GM23338 (cell line): Measurements from ENCODE around the gene COQ10A. TPM values are rescaled to one million over a fixed set of nuclear protein-coding genes. Genes with fewer than 3 reads are reported as not detected.

Experiments used
- ATAC-seq: fragments of 200-7000 bp; cut with Tn5 transposase; 3 replicates; pipeline ENCODE4 v1.9.1; 2020
- DNase-seq: peaks from one replicate; pipeline ENCODE4 v3.0.0-alpha.2; 2015; ENCODE audit warnings: low spot score
- H2AFZ ChIP-seq: fragments of 200-600 bp; sonication (generic); 2 replicates; pipeline ENCODE4 v1.8.0; 2016; ENCODE audit warnings: antibody characterized with exemption, mild to moderate bottlenecking, moderate library complexity
- H3F3A ChIP-seq: fragments of 200-600 bp; sonication (generic); replicated peaks from 2 replicates; pipeline ENCODE4 v1.8.0; 2017; ENCODE audit warnings: antibody characterized with exemption, mixed run types, low read depth
- H3K27ac ChIP-seq: fragments of 200-600 bp; sonication (generic); 2 replicates; pipeline ENCODE4 v1.6.1; 2016; ENCODE audit warnings: low read depth
- H3K27me3 ChIP-seq: fragments of 200-600 bp; sonication (generic); 2 replicates; pipeline ENCODE4 v1.8.0; 2016; ENCODE audit warnings: mild to moderate bottlenecking, mixed run types, moderate library complexity; ENCODE audit not compliant: insufficient read depth
- H3K36me3 ChIP-seq: fragments of 200-600 bp; sonication (generic); 2 replicates; pipeline ENCODE4 v1.8.0; 2016; ENCODE audit warnings: mild to moderate bottlenecking; ENCODE audit not compliant: insufficient read depth
- H3K4me1 ChIP-seq: fragments of 200-600 bp; sonication (generic); 2 replicates; pipeline ENCODE4 v1.8.0; 2016; ENCODE audit warnings: mild to moderate bottlenecking, moderate library complexity; ENCODE audit not compliant: insufficient read depth
- H3K4me2 ChIP-seq: fragments of 200-600 bp; sonication (generic); 2 replicates; pipeline ENCODE4 v1.7.1; 2017; ENCODE audit warnings: mixed run types
- H3K4me3 ChIP-seq: fragments of 200-600 bp; sonication (generic); 2 replicates; pipeline ENCODE4 v1.6.1; 2016; ENCODE audit warnings: mixed run types
- H3K79me2 ChIP-seq: fragments of 200-600 bp; sonication (generic); replicated peaks from 2 replicates; pipeline ENCODE4 v1.8.0; 2017; ENCODE audit warnings: mild to moderate bottlenecking; ENCODE audit not compliant: insufficient read depth
- H3K9me2 ChIP-seq: fragments of 200-600 bp; sonication (generic); 2 replicates; pipeline ENCODE4 v1.8.0; 2017; ENCODE audit not compliant: insufficient read depth
- H4K20me1 ChIP-seq: fragments of 200-600 bp; sonication (generic); replicated peaks from 2 replicates; pipeline ENCODE4 v1.8.0; 2017; ENCODE audit warnings: mild to moderate bottlenecking; ENCODE audit not compliant: insufficient read depth
- H3K27ac Mint-ChIP-seq: 2 replicates; pipeline ENCODE4 v1.8.0; 2020; ENCODE audit warnings: inconsistent platforms, mild to moderate bottlenecking, moderate library complexity, mixed read lengths
- H3K27me3 Mint-ChIP-seq: 3 replicates; pipeline ENCODE4 v1.8.0; 2022; ENCODE audit warnings: low read depth, mild to moderate bottlenecking, moderate library complexity, mixed read lengths, inconsistent platforms; ENCODE audit not compliant: insufficient read depth, poor library complexity
- H3K36me3 Mint-ChIP-seq: 3 replicates; pipeline ENCODE4 v1.8.0; 2021; ENCODE audit warnings: low read depth, mild to moderate bottlenecking, inconsistent platforms, moderate library complexity, mixed read lengths
- H3K4me1 Mint-ChIP-seq: 3 replicates; pipeline ENCODE4 v1.8.0; 2020; ENCODE audit warnings: mild to moderate bottlenecking, inconsistent platforms, mixed read lengths
- H3K4me3 Mint-ChIP-seq: 3 replicates; pipeline ENCODE4 v1.8.0; 2021; ENCODE audit warnings: moderate library complexity, mild to moderate bottlenecking, inconsistent platforms, mixed read lengths
- H3K9me3 Mint-ChIP-seq: 3 replicates; pipeline ENCODE4 v1.8.0; 2020; ENCODE audit warnings: moderate library complexity, mild to moderate bottlenecking, inconsistent platforms, mixed read lengths
- ETS1 ChIP-seq: IDR thresholded peaks from 2 replicates; pipeline ENCODE4 v1.6.1; 2016; ENCODE audit warnings: antibody characterized with exemption
- EZH2 ChIP-seq: fragments of 200-600 bp; sonication (generic); IDR thresholded peaks from one replicate; pipeline ENCODE4 v1.8.0; 2017; ENCODE audit warnings: antibody characterized with exemption, mild to moderate bottlenecking, low read depth; ENCODE audit not compliant: unreplicated experiment
- JUNB ChIP-seq: IDR thresholded peaks from one replicate; pipeline ENCODE4 v1.6.1; 2016; ENCODE audit warnings: antibody characterized with exemption; ENCODE audit not compliant: unreplicated experiment
- POLR2AphosphoS5 ChIP-seq: IDR thresholded peaks from 2 replicates; pipeline ENCODE4 v1.6.1; 2016; ENCODE audit warnings: antibody characterized with exemption, low read depth
- REST ChIP-seq: IDR thresholded peaks from one replicate; pipeline ENCODE4 v1.6.1; 2018; ENCODE audit warnings: antibody characterized with exemption; ENCODE audit not compliant: unreplicated experiment
- STAT1 ChIP-seq: IDR thresholded peaks from one replicate; pipeline ENCODE4 v1.6.1; 2016; ENCODE audit warnings: antibody characterized with exemption; ENCODE audit not compliant: unreplicated experiment
- ZNF114 ChIP-seq: fragments of 250-450 bp; sonication (Bioruptor Pico); IDR thresholded peaks from 2 replicates; pipeline ENCODE4 v1.5.0; 2020; ENCODE audit warnings: mild to moderate bottlenecking, moderate library complexity
- ZNF331 ChIP-seq: fragments of 250-450 bp; sonication (Bioruptor Pico); IDR thresholded peaks from 2 replicates; pipeline ENCODE4 v1.5.0; 2020; ENCODE audit warnings: low read depth, mild to moderate bottlenecking, moderate library complexity
- ZNF462 ChIP-seq: fragments of 250-450 bp; sonication (Bioruptor Pico); IDR thresholded peaks from 2 replicates; pipeline ENCODE4 v1.5.0; 2020; ENCODE audit warnings: mild to moderate bottlenecking, moderate library complexity
- polyA plus RNA-seq: library from polyadenylated mRNA; unstranded; fragments of >200 nt; fragmentation: Nextera tagmentation; extraction: Ambion mirVana; gene quantifications from 2 replicates; pipeline ENCODE4 v1.2.1, GENCODE V29; 2016
- total RNA-seq: library from RNA; depleted of rRNA; stranded (reverse); fragments of >200 nt; shearing (Covaris generic); gene quantifications from 2 replicates; pipeline ENCODE4 v1.2.3, GENCODE V29; 2014
- TF ChIP-seq, protein P1 (sequence below), 2 experiments: fragments of 200-600 bp in 1 of 2; sonication (generic) in 1 of 2; conservative IDR thresholded peaks; 2 replicates each; pipeline versions ENCODE4 v1.5.1 to v1.6.1; 2016 to 2017; ENCODE audit warnings: antibody characterized with exemption in 2 of 2, low read depth in 2 of 2, mild to moderate bottlenecking in 2 of 2, moderate library complexity in 1 of 2

The COQ10A gene
- total and polyA plus RNA-seq, 2 experiments from 2014 or later, result 12.8 to 15.2 TPM

- TF ChIP-seq REST (no peak), ZNF114 (CRISPR knock-in tag) (no peak), ETS1 (no peak), ZNF331 (CRISPR knock-in tag) (no peak), STAT1 (no peak), EZH2 (no peak)
- TF ChIP-seq, protein P1, sequence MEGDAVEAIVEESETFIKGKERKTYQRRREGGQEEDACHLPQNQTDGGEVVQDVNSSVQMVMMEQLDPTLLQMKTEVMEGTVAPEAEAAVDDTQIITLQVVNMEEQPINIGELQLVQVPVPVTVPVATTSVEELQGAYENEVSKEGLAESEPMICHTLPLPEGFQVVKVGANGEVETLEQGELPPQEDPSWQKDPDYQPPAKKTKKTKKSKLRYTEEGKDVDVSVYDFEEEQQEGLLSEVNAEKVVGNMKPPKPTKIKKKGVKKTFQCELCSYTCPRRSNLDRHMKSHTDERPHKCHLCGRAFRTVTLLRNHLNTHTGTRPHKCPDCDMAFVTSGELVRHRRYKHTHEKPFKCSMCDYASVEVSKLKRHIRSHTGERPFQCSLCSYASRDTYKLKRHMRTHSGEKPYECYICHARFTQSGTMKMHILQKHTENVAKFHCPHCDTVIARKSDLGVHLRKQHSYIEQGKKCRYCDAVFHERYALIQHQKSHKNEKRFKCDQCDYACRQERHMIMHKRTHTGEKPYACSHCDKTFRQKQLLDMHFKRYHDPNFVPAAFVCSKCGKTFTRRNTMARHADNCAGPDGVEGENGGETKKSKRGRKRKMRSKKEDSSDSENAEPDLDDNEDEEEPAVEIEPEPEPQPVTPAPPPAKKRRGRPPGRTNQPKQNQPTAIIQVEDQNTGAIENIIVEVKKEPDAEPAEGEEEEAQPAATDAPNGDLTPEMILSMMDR (conservative IDR thresholded peaks at IDR 0.05; ENCODE audit: low read depth in 2 of 2), result no peak
Observed at GRCh38 chr12:56253091-56253490, 13.7 kb upstream of the COQ10A start (continued).

DNA sequence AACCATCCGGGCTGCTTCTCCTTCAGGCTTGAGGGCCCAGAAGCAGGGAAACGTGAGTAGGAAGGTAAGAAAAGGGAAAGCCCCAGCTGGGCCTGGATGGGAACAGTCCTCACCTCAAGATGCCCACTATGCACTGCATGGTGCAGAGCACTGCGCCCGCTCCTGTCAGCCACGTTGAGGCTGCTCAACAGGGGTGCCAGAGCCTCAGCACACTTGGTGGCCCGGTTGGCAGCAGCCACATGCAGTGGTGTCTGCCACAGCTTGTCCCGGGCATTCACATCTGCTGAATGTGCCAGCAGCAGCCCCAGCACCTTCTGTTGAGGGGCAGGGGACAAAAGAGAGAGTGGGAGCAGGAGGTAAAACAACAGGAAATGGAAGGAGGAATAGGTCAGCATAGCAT lies 11.1 kb upstream of the COQ10A start:
- H3K4me3 ChIP-seq, result no peak overlapping the region
- H3K9me2 ChIP-seq, result no peaks in the 10 kb centered on the region
- H3K27ac ChIP-seq, result no peak overlapping the region
- H3K4me1 Mint-ChIP-seq, result peaks cover 18% of the 10 kb centered on the region
- H3K27me3 ChIP-seq, result no peaks in the 10 kb centered on the region
- ATAC-seq, result no peak
- H2AFZ ChIP-seq, result no peak overlapping the region
- H3K79me2 ChIP-seq, result peaks cover 13% of the 10 kb centered on the region; the same call in 1 of the 2 replicates
- no peak for DNase-seq
- no peak overlapping the region for H3K4me2 ChIP-seq
- peaks cover 52% of the 10 kb centered on the region for H3K36me3 ChIP-seq
- H3K27me3 Mint-ChIP-seq, result peaks cover 12% of the 10 kb centered on the region
- H3K36me3 Mint-ChIP-seq, result peaks cover 56% of the 10 kb centered on the region
- peaks cover 32% of the 10 kb centered on the region for H3F3A ChIP-seq
- peaks cover 16% of the 10 kb centered on the region for H4K20me1 ChIP-seq
- H3K9me3 Mint-ChIP-seq, result no peaks in the 10 kb centered on the region; the same call in 1 of the 3 replicates
- H3K27ac Mint-ChIP-seq, result no peak overlapping the region
- peaks cover 17% of the 10 kb centered on the region for H3K4me1 ChIP-seq
- H3K4me3 Mint-ChIP-seq, result no peak overlapping the region
- TF ChIP-seq ZNF462 (CRISPR knock-in tag), result no peak
- TF ChIP-seq, protein P1 (conservative IDR thresholded peaks at IDR 0.05; ENCODE audit: low read depth in 2 of 2), result no peak
- no peak for TF ChIP-seq EZH2
- TF ChIP-seq JUNB, result no peak
- no peak for TF ChIP-seq POLR2AphosphoS5
